GM10266 (cell line): ENCODE measurements around the gene FAM43A.

ENCODE experiments used
- DNase-seq: peaks from one replicate; pipeline ENCODE4 v3.0.0; 2012; ENCODE audit errors: extremely low spot score
- CTCF ChIP-seq: IDR thresholded peaks from 2 replicates; pipeline ENCODE4 v1.5.1; 2012; ENCODE audit warnings: mild to moderate bottlenecking, low read depth; ENCODE audit not compliant: control insufficient read depth, insufficient read depth; ENCODE audit errors: missing control alignments

The FAM43A gene

DNA sequence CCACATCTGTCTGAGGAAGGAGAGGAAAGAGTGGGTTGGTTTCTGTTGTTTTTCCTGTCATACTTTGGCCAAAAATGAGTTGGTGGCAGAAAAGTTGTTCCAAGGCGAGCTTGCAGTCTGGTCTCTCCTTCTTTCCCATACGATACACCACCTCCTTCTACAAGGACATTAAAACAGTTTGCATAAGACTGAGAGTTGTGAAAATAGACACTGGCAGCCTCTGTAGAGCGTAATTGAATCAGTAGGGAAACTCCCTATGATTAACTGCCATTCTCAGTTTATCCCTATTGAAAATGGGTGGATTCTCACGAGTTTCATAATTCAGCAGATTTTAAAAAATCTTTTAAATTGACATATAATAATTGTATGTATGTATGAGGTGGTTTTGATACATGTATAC, 10.0 kb upstream of the FAM43A start:
- DNase-seq, result no peak

GRCh38 chr3:194676471-194676870, 9.2 kb upstream of the FAM43A start:
- TF ChIP-seq CTCF, result no peak

More for the DNA sequence above, 10.0 kb upstream of the FAM43A start:
- no peak for TF ChIP-seq CTCF

GRCh38 chr3:194680888-194681615, 4.6 kb upstream of the FAM43A start:
- no peak for TF ChIP-seq CTCF
- DNase-seq, result no peak

More at GRCh38 chr3:194676471-194676870, 9.2 kb upstream of the FAM43A start:
- DNase-seq, result no peak

DNA sequence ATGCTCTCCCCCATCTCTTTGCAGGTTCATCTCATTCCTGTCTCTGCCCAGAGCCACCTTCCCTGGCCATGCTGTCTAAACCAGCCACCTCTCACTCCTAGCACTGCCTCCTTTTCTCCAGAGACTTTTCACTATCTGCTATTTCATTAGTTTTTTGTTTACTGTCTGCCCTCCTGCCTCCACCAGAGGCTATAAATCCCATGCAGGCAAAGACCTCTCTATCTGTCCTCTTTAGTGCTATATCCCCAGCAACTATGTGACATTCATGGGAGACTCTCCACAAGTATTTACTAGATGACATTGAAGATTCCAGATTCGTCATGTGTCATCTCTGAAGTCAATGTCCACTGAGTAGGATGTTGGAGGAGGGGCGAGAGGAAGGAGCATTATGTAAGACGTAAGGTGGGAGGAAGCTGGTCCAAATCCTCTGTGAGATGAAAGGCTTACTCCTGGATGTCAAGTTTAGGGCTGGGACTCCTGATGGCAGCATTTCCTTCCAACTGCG, 3.4 kb upstream of the FAM43A start:
- no peak for DNase-seq
- no peak for TF ChIP-seq CTCF

DNA sequence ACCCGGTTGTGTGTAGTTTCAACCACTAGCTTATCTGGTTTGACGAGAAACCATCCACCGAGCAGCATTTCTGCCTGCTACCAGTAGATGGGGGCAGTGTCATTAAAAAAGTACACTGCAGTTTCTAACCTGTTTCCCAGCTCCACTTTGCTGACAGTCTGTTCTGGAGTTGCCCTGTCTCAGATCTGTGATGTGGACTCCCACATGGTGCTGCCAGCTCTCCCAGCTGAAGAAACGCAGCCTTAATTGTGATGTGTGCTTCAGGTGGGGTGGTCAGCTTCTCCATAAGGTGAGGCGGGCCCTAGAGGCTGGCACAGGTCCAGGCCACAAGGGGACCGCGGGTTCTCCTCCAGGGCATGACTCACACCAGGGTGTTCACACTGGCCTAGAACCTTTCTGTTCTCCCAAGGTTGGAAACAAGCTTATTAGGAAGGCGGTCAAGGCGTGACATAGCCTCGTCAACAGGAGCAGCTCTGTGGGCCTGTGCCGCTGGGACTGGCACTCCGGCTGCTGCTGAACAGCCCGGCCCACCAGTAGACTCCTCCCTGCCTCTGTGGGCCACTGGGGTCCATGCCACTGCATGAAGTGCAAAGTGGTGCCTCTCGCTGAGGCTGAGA, 2.9 kb upstream of the FAM43A start:
- peak; percentile 89 for DNase-seq
- TF ChIP-seq CTCF, result peak; percentile 99

GRCh38 chr3:194683380-194683779, 2.3 kb upstream of the FAM43A start:
- no peak for DNase-seq
- TF ChIP-seq CTCF, result no peak
